GM18511 (cell line): ENCODE results near the gene DNAJC15.

Experiments used
- ATAC-seq: cut with Tn5 transposase; IDR thresholded peaks from one replicate; pipeline ENCODE4 v1.9.1; 2021; ENCODE audit warnings: mild to moderate bottlenecking, moderate library complexity; ENCODE audit not compliant: unreplicated experiment

The DNAJC15 gene

DNA sequence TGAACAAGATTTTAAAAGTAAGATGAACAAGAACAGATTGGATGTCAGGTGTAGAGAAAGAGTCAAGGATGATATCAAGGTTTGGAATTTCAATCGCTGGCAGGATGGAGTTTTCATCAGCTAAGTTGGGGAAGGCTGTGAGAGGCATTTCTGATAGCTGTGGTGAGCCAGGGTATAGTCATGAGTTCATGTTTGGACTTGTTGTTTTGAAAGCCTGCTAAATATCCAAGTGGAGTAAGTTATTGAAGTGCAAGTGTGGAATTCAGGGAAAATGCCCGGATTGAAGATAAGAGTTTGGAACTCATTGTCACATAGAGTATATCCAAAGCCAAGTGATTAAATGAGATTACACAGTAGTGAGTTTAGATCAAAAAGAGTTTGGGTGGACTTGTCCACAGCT is 20.4 kb upstream of the DNAJC15 start:
- no peak for ATAC-seq

DNA sequence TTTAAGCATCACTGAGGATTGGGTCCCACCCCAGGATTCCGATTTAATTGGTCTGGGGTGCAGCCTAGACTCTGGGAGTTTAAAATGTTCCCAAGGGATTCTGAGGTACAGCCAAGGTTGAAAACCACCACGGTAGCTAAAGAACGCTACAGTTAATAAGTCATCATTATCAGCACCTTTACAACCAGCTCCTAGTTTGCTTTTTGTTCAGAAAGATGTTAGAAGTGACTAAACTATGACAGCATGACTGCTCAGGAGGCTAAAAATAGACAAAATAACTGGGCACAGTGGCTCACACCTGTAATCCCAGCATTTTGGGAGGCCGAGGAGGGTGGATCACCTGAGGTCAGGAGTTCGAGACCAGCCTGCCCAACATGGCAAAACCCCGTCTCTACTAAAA is 19.7 kb upstream of the DNAJC15 start:
- no peak for ATAC-seq

DNA sequence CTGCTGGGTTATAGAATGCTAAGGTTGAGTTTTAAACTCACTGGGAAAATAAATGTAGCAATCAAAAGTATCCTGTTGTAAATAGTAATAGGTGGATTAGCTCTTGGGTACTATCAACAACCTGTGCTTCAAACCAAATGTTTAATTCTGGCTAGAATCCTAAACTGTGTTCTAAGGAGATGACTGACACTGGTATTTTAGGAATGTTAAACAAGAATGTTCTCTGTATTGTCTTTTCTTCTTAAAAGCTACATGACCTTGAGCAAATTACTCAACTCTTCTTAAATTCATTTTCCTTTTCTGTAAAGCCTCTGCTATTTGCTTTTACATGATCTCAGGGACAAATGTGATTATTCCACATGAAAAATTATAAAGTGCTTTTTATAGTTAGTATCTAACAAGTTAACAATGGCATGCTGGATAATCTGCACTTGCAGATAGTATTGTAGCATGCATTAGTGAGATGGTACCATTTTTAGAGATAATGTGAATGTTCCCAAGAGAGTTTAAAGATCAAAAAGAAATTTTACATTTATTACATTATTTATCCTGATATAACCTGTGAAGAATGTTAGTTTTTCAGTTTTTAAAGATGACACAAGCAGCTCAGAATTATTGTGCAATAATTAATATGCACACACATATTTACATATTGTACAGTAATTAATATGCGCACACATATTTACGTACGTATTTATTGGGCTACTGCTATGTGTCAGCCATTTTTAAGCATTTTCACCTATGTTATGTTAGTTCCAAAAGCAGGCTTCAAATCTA is 17.7 kb upstream of the DNAJC15 start:
- no peak for ATAC-seq

DNA sequence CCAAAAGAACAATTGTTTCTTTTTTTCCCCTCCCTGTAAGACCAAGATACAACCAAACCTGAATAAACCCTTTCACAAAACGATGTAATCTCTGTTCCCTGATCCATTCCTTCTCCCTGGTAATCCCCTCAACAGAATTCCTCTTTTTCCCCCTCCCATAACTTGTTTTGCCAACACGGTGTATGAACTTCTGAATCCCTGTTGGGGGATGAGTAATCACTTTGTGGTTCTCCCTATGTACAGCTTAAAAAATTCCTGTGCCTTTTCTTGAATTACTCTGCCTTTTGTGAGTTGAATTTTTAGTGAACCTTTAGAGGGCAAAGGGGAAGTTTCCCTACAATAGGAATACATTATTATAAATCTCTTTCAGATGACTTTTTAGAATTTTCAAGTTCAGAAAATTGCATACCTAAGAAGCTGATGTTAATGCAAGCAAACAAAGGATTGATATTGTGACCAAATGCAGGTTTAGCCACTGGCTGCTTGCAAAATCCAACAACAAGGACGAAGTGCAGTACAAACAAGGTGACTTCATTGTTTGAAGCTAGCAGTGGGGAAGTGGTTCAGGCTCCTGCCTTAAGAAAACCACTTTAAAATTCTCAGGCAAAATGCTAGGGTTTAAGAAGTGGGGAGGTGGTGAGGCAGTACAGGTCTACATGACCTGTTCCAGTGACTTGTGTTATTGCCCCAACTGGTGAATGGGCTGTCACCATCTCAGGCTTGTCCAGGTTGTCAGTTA is 16.3 kb upstream of the DNAJC15 start:
- ATAC-seq, result no peak

DNA sequence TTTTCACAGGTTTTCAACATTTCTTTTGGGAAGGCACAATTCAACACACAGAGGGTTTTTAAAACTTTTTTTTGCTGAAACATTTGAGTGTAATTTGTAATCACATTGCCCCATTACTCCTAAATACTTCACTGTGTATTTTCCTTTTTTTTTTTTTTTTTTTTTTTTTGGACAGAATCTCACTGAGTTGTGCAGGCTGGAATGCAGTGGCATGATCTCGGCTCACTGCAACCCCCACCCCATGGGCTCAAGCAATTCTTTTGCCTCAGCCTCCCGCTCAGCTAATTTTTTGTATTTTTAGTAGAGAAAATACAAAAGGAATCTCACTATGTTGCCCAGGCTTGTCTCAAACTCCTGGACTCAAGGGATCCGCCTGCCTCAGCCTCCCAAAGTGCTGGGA is 14.8 kb upstream of the DNAJC15 start:
- no peak for ATAC-seq

DNA sequence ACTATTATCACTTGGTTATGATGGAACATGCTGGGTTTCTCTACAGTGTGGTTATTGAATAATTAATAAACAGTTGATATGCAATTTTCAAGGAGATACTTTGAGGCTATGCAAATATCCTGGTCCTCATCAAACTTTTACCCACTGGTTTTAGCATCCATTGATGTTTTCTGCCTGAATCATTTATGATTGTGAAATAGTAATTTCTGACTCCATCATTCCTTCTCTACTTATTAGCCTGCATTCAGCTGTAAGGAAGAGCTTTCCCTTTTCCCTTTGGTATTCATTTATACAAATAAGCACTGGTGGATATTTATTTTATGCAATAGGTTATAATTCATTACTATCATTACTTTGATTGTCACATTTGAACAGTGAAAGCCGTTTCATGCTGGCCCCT is 13.9 kb upstream of the DNAJC15 start:
- ATAC-seq, result no peak

DNA sequence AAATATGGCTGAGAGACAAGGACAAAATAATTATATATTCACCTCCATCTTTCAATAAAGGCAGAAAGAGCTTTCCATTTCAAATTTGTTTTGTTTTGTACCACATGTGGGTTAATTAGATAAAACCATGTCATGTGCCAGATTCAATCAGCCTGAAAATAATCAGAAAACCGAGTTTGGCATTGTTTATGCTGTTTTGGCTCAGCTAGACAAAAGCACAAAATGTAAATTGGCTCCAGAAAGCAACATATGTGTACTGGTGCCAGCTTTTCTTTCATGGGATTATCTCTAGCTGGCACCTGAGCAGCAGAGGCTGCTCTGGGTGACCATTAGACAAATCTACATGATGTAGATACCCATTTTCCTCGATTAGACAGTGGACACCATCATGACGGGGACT is 9.2 kb upstream of the DNAJC15 start:
- ATAC-seq, result no peak

DNA sequence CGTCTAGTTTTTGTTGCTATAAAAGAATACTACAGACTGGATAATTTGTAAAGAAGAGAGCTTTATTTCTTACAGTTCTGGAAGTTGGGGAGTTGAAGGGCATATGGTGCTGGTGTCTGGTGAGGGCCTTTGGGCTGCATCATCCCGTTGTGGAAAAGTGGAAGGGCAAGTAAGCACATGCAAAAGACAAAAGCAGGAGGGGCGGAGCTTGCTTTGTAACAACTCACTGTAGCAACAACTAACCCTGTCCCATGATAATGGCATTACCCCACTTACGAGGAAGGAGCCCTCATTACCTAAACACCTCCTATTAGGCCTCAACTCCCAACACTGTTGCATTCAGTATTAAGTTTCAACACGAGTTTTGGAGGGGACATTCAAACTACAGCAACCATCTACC is 7.2 kb upstream of the DNAJC15 start:
- ATAC-seq, result no peak

DNA sequence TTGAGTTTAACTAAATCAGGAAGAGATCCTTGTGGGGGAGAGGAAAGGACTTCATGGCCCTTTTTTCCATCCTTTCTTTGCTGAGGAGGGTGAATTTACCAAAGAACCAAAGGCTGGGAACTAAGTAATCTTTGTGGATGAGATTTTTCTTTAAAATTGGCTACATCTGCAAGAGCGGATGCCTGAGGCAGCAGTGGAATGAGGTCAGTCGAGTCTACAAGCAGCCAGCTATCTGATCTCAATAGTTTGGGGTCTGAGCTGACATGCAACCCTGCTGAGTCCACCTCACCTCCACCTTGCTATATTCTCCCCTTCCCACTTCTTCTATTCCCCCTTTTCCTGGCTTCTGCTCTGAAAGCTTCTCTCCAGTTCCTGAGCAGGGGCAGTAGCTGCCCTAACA is 3.6 kb upstream of the DNAJC15 start:
- ATAC-seq, result no peak

DNA sequence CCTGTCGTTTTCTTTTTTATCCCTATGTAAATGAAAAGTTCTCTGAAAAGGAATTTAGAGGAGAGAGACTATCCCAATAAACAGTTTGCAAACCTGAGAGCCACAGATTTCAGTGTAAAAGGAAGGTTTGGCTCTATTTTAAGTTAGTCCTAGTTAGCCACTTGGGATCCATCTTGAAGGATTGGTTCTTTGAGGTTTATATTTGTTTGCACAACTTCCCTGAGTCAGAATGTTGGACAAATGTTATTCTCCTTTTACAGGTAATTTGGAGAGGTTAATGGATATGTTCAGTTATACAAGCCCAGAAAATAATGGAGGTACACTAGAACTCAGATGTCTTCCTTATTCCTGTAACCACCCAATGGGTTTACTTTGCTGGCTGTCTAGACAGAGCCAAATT is 2.6 kb upstream of the DNAJC15 start:
- ATAC-seq, result no peak

DNA sequence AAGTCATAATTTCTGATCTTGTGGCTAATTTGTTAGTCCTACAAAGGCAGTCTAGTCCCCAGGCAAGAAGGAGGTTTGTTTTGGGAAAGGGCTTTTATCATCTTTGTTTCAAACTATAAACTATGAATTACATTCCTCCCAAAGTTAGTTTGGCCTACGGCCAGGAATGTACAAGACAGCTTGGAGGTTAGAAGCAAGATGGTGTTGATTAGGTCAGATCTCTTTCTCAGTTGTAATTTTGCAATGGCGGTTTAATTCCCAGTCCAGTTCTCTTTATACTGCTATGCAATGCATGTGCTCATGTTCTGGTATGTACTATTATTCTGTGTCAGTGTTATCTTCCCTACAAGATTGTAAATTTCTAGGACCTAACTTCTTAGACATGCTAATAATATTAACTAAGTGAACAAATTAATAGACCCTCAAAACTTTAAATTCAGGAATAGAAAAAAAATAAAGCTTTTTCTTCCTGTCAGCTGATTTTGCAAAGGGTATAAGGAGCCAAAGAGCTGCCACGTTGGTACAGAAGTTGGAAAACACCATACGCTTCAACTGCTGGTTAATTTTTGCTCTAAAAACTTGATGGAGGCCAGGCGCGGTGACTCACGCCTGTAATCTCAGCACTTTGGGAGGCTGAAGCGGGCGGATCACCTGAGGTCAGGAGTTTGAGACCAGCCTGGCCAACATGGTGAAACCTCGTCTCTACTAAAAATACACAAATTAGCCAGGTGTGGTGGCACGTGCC is 1.3 kb upstream of the DNAJC15 start:
- ATAC-seq, result no peak

DNA sequence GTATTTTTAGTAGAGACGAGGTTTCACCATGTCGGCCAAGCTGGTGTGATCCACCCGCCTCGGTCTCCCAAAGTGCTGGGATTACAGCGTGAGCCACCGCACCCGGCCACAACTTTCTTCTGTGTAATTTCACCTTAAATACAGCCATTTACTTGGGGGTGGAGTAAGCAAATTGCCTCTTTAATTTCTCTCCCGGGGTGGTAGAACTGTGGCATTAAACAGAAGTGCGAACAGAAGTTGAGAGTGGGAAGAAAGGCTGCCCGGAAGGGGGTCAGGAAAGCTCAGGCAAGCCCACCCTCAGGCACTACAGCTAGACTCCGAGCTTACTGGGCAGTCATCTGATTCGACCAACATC is 475 bp upstream of the DNAJC15 start:
- no peak for ATAC-seq

DNA sequence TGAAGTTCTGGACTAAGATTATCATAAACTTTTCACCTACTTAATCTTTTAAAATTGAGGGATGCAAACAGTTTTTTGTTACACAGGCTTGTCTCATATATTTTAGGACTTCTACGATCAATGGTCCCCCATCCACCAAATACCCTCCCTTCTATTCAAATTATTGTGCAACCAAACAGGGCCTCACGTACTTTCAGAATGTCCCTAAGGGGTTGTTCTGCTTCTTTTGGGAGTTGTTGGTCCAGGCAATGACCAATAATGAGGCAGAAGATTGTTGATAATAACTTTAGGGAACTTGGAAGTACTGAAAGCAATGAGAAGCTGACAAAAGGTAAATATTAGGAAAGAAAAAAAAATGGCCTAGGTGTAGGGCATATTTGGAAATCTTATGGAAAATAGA is 2.9 kb downstream of the DNAJC15 start:
- no peak for ATAC-seq

DNA sequence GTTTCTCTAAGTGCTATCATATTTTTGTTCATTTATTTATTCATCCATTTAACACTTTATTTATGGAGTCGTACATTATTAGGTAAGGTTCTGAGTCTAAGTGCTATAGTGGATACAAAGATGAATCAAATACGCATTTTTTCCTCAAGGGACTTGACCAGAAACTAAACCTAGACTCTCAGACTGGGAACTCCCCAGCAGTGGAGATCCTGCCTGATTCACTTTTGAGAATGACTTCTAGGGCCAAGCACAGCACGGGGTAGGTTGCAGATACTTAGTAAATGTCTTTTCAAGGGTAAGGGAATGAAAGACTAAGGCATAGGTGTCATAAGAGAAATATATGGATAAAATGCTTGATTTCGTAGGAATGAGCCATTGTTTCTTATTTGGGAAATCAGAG is 7.2 kb downstream of the DNAJC15 start:
- ATAC-seq, result peak; percentile 65

DNA sequence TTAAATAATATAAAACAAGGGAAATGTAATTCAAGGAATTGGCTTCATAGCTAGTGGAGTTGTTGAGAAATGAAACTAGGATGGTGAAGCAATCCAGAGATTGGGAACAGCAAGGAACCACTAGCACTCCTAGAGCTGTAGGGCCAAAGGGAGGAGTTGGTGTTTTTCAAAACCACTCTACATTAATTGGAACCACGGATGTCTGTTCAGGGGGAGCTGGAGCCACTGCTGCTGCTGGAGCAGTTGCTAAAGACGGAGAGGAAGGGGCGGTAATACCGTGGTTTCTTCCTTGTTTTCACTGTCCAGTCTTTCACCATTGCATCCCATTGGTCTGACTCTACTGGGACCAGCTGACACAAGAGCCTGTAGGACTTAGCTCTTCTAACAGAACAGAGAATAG is 8.5 kb downstream of the DNAJC15 start:
- ATAC-seq, result no peak

DNA sequence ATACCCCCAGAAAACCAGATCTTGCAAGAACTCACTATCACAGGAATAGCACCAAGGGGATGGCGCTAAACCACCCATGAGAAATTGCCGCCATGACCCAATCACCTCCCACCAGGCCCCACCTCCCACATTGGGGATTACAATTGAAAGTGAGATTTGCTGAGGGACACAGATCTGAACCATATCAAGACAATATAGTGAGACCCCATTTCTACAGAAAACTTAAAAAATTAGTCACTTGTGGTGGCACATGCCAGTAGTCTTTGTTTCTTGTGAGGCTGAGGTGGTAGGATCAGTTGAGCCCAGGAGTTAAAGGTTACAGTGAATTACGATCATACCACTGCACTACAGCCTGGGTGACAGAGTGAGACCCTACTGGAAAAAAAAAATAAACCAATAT is 9.7 kb downstream of the DNAJC15 start:
- ATAC-seq, result no peak

DNA sequence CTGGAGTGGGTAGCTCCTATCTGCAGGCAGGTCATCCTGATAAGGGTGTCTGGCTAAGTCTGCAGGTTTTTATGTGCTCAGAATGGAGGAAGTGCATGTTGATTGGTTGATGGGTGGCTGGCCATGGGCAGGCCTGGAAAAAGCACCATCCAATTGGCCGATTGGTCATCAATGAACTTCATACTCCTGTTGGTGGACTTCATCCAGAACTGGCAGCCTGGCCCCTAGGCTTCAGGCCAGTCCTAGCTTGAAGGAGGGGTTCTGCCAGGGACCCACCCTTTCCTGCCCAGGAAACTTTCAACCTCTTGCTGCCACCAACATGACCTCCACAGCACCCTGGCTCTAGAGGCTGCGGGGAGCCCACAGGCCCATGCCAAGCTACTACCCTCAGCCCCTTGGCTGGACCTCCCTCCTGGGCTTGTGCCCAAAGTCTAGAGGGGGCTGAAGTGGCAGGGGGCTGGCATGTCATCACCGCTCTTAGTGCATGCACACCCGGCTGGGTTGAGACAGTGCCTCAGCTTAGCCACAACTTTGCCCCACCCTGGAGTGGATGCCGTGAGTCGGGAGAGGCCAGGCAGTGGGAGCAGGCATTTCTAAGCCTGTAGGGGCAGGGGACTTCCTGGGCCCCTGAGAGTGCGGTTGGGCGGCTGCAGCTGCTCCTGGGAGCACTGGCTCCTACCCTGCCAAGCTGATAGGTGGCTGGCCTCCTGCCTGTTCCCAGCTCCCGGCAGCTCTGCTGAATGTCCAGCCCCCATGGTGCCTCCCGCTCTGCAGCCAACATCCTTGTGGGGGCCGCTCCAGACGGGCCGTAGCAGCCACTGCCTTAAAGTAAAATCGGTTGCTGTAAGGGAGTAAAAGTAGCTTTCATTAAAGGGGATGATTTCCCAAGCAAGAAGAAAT is 13.2 kb downstream of the DNAJC15 start:
- ATAC-seq, result no peak

DNA sequence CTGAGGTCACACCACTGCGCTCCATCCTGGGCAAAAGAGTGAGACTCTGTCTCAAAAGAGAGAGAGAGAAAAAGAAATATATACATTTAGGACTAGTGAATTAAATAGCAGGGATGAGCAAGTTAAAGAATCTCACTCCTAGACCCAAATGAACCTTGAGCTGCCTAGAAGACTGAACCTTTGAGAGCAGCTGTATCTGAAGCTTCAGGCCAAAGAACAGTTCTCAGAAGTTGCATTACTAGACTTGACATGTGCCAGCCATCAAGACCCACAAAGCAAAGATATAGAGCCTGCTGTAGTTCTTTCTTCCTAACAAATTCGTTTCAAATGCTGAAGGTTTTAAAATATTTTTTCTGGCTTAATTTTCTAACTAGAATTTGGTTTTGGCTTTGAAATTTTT is 16.6 kb downstream of the DNAJC15 start:
- ATAC-seq, result no peak

DNA sequence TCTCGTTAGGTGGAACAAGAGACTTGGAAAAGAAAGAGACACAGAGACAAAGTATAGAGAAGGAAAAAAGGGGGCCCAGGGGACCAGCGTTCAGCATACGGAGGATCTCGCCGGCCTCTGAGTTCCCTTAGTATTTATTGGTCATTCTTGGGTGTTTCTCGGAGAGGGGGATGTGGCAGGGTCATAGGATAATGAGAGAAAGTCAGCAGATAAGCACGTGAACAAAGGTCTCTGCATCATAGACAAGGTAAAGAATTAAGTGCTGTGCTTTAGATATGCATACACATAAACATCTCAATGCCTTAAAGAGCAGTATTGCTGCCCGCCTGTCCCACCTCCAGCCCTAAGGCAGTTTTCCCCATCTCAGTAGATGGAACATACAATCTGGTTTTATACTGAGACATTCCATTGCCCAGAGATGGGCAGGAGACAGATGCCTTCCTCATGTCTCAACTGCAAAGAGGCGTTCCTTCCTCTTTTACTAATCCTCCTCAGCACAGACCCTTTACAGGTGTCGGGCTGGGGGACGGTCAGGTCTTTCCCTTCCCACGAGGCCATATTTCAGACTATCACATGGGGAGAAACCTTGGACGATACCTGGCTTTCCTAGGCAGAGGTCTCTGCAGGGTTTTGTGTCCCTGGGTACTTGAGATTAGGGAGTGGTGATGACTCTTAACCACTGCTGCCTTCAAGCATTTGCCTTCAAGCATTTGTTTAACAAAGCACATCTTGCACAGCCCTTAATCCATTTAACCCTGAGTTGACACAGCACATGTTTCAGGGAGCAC is 17.4 kb downstream of the DNAJC15 start:
- ATAC-seq, result peak; percentile 35

DNA sequence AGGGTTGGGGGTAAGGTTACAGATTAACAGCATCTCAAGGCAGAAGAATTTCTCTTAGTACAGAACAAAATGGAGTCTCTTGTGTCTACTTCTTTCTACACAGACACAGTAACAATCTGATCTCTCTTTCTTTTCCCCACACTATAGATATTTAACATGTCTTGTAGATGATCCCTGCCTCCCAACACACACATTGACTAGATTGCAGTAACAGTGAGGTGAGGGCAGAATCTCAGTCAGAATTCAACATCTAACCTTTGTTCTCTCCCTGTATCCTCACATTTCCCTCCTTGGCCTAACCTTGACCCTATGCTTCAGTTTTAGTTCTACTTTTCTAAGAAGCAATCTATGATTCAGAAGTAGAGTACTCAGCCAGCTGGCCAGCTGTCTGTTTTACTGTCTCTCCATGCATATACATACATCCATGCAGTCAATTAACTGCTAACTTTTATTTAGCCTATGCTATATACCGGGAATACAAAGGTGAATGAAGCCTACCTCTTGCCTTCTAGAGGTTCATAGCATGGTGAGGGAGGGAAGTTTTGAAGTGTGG is 18.1 kb downstream of the DNAJC15 start:
- ATAC-seq, result peak; percentile 74
